Astrocyte of the hippocampus (primary cell): ENCODE data around the gene RRP1.

ENCODE experiments used
- DNase-seq: peaks from one replicate; pipeline ENCODE4 v3.0.0; 2011; ENCODE audit warnings: low read depth, low spot score

The RRP1 gene, protein sequence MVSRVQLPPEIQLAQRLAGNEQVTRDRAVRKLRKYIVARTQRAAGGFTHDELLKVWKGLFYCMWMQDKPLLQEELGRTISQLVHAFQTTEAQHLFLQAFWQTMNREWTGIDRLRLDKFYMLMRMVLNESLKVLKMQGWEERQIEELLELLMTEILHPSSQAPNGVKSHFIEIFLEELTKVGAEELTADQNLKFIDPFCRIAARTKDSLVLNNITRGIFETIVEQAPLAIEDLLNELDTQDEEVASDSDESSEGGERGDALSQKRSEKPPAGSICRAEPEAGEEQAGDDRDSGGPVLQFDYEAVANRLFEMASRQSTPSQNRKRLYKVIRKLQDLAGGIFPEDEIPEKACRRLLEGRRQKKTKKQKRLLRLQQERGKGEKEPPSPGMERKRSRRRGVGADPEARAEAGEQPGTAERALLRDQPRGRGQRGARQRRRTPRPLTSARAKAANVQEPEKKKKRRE

DNA sequence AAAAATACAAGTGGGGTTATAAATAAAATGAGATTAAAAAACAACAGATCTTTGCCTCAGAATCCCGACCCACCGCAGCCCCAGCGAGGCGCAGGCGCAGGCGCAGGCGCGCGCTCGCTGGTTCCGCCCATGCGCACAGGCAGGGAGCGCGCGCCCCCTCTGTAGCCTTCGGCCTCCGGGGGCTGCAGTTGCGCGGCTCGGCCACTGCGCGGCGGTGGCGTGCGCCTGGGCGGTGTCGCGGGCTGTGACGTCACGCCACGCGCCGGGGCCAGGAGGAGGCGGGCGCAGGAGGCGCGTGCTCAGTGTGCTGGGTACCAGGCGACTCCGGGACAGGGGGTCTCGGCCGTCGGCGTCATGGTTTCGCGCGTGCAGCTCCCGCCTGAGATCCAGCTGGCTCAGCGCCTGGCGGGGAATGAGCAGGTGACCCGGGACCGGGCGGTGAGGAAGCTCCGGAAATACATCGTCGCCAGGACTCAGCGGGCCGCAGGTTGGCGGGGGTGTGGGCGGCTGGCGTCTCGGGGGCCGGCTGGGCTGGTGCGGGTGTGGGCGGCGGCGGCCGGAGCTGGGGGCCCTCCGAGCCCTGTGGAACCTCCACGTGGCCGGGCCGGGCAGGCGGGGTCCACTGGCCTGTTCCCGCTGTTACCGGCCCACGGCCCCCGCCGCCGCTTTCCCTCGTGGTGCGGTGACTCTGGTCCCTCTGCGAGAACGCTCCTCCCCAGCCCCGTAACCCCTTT lies at the start of gene RRP1:
Gene RRP1, plus strand, starts transcription at position 302 of the 734 bp plus-strand sequence. Its CDS starts 53 bp downstream, at position 355.
- DNase-seq, result peak; percentile 98

DNA sequence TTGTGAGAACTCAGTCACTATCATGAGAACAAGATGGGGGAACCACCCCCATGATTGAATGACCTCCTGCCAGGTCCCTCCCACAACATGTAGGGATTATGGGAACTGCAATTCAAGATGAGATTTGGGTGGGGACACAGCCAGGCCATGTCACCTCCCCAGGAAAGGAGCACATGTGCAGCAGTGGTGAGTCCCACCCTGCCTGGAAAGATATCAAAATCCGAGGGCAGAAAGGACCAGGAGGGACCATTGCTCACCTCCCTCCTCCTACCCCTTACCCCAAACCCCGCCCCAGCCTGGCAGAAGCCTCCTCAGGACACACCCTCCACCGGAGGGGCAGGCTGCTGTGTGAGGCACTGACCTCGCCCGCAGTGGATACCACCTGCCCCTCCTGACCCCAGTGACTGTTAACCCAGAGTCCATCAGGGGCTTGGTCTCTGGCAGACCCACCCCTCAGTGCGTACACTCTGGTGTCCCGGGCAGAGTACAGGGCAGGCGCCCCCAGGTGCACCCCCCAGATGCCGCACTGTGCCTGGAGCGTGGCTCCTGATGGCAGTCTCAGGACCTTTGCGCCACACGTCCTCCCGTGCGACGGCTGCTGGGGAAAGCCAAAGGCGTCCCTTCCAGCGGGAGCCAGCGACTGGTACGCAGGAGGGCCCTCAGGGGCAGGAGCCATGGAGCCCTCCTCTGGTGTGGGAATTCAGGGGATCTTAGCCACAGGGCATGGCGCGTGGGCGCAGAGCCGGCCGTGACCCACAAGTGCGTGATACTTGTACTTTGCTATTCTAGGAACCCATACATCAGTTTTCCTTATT lies 49.5 kb upstream of the RRP1 start:
- DNase-seq, result no peak

DNA sequence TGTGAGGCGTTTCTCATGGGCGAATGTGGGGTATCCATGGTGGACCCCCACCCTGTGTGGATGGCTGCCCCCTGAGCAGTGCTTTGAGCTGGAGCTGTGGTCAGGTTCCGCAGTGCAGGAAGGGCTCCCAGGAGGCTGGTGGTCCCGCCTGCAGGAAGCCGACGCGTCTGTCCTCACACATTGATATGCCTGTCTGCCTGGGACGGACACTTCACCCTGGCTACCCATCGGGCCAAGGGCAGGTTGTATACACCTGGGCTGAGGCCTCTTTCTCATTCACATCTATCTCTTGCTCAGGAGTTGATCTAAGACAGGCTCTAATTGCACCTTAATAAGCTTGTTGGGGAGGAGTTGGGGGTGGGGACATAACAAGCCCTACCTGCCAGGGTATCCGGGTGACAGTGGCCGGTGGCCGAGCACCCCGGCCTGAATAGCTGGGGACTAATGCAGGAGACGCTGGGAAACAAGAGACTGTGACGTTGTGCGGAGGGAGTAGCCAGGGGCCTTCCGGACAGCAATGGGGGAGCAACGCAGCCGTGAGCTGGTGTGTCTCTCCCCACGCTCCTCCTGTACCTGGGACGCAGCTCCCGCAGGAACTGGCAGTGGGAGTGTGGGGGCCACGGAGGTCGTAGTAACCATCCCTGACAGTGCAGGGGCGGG lies 48.8 kb upstream of the RRP1 start:
- DNase-seq, result peak; percentile 75

- DNase-seq, result no peak
These were observed 47.8 kb upstream of the RRP1 start for GRCh38 chr21:43741423-43742096.

DNA sequence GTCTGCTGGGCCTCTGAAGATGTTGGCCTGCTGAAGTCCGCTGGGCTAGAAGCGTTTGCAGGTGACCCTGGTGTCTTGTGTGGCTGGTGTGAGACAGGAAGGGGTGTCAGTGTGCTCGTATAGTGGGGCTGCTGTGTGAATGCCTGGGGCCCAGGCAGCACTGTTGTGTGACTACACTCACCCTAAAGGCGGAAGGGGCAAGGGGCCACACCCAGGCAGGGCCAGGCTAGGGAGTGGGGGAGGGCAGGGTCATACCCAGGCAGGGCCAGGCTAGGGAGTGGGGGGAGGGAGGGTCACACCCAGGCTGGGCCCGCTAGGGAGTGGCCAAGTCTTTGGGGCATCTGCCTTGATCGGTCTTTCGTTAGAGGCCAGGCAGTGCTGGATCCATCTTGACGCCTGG lies 45.4 kb upstream of the RRP1 start:
- DNase-seq, result no peak

GRCh38 chr21:43744725-43745124 lies 44.7 kb upstream of the RRP1 start:
- DNase-seq, result no peak

GRCh38 chr21:43745772-43746517 lies 43.4 kb upstream of the RRP1 start:
- no peak for DNase-seq

DNA sequence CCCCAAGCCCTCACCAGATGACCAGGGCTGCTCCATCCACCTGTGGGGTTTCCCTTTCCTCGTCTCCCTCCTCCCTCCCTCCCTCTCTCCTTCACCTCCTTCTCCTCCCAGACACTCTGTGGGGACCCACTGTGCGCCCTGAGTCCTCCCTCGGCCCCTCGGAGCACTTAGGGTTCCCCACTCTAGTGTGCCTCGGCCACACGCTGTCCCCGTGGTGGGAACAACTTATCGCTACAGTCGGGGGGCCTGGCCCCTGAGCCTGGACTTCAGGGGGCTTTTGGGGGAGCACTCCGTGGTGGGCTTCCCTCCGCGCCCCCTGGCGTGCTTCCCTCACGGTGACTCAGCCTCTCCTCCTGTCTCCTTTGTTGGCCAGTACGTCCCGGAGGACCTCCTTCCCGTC lies 40.8 kb upstream of the RRP1 start:
- no peak for DNase-seq

- no peak for DNase-seq
These were observed 39.6 kb upstream of the RRP1 start for GRCh38 chr21:43749651-43750262.

DNA sequence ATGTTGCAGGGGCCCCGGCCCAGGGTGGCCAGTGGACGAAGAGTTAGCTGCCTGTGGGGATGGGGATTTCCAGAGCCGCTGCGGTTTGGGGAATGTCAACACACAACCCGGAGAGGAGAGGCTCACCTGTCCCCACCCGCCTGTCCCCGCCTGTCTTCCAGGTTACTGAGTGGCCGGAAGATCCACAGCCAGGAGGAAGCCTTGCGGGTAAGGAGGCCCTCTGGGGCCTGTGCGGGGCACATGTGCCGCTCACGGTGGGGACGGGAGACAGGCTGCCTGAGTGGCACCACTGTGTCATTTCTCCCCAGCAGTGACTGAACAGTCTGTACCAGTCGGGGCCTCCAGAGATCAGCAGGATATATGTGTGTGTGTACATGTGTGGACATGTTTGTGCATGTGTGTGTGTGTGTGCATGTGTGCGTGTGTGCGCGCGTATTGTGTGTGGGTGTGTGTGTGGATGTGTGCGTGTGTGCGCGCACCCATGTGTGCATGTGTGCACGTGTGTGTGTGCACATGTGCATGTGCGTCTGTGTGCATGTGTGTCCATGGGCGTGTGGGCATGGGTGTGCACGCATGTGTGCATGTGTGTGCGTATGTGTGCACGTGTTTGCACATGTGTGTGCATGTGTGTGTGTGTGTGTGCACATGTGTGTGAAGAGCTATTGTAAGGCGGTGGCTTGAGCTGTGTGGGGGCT lies 38.9 kb upstream of the RRP1 start:
- DNase-seq, result no peak

- DNase-seq, result no peak
These were observed 37.3 kb upstream of the RRP1 start for GRCh38 chr21:43751955-43752591.

- no peak for DNase-seq
These were observed 36.5 kb upstream of the RRP1 start for GRCh38 chr21:43752758-43753438.

DNA sequence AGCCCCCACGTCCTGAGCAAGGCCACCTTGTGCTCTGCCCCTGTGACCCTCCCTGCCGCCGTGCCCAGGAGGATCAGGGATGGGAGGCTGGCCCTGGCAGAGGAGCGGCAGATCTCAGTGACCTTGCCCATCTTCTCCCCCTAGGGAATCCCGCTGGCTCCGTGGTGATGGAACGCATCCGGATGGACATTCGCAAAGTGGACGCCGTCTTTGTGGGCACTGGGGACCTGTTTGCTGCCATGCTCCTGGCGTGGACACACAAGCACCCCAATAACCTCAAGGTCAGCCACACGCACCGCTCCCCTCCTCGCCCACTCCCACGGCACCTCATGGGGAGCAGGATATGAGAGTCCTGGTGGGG lies 36.0 kb upstream of the RRP1 start:
- DNase-seq, result no peak

GRCh38 chr21:43754948-43755781 lies 34.2 kb upstream of the RRP1 start:
- no peak for DNase-seq

DNA sequence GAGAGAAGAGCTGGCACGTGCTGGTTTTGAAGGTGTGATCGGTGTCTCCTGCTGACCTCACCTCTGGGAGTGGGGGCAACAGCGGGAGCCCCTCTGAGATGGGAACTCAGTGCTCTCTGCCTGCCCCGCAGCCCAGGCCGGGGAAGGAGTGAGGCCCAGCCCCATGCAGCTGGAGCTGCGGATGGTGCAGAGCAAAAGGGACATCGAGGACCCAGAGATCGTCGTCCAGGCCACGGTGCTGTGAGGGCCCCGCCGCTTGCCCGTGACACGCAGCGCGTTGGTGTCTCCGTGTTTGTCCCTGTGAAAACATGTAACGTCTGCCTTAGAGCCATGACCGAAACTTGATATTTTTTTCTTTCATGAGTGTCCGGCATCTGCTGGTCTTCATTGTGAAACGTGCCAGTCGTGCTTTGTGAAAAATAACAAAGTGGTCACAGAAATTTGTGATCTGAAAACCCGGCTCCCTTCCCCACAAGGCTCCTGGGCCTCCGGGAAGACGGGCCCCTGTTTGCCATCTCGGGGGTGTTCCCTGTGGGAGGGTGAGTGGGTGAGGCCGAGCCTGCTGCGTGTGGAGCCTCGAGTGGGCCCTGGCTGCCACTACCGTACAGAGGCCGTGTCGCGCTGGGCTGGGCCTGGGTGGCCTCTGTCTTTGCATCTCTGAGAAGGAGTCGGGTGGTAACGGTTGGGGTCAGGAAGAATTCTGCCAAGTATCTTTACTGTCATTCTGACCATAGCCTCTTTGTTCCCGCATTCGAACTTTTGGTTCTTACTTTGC lies 33.4 kb upstream of the RRP1 start:
- no peak for DNase-seq

DNA sequence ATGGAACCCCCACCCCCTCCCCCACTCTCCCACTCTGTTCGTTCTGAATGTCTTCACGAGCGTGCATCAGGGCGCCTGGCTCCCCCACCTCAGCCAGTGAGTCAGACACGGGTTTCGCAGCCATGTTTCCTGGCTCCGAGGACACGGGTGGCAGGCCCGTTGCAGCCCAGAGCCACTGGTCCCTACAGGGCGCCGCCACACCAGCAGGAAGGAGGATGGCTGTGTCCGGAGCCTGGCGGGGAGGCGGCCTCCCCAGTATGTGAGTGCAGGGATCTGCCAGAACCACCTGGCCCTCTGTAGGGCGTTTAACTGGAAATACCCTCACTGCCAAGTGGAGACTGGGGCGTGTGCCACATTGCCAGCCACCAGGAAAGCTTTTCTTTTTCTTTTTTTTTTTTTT lies 31.8 kb upstream of the RRP1 start:
- DNase-seq, result no peak
